Stimulated activated CD4-positive, alpha-beta T cell treated with anti-CD3 and anti-CD28 coated beads, Interleukin-2, amount 100 ng/mL, for 4 hours (primary cell): ENCODE results near the gene RHCG.

Source experiments
- DNase-seq: peaks from one replicate; pipeline ENCODE4 v3.0.0-alpha.2; 2020; ENCODE audit warnings: low read depth

The RHCG gene

GRCh38 chr15:89496155-89497098 lies at the start of gene RHCG:
Gene RHCG (minus strand): TSS chr15:89496583. CDS start chr15:89496544, 39 bp downstream.
- no peak for DNase-seq

- no peak for DNase-seq
Measured at GRCh38 chr15:89543389-89543788, 47.0 kb upstream of the RHCG start.

GRCh38 chr15:89542369-89542768 lies 46.0 kb upstream of the RHCG start:
- DNase-seq = no peak

- DNase-seq = no peak
Measured at GRCh38 chr15:89539027-89539426, 42.6 kb upstream of the RHCG start.

GRCh38 chr15:89533861-89534544 lies 37.6 kb upstream of the RHCG start:
- no peak for DNase-seq

GRCh38 chr15:89531796-89532537 lies 35.6 kb upstream of the RHCG start:
- DNase-seq = no peak

- DNase-seq = no peak
Measured at GRCh38 chr15:89530976-89531375, 34.6 kb upstream of the RHCG start.

- no peak for DNase-seq
Measured at GRCh38 chr15:89528757-89529352, 32.5 kb upstream of the RHCG start.

GRCh38 chr15:89526601-89527441 lies 30.4 kb upstream of the RHCG start:
- DNase-seq = no peak

- no peak for DNase-seq
Measured at GRCh38 chr15:89526181-89526580, 29.8 kb upstream of the RHCG start.

- DNase-seq = no peak
Measured at GRCh38 chr15:89524184-89524583, 27.8 kb upstream of the RHCG start.

- DNase-seq = no peak
Measured at GRCh38 chr15:89523101-89523500, 26.7 kb upstream of the RHCG start.

GRCh38 chr15:89521605-89522004 lies 25.2 kb upstream of the RHCG start:
- no peak for DNase-seq

GRCh38 chr15:89515477-89515876 lies 19.1 kb upstream of the RHCG start:
- DNase-seq = no peak

GRCh38 chr15:89514596-89515406 lies 18.4 kb upstream of the RHCG start:
- no peak for DNase-seq

GRCh38 chr15:89514186-89514585 lies 17.8 kb upstream of the RHCG start:
- DNase-seq = no peak

- no peak for DNase-seq
Measured at GRCh38 chr15:89513284-89513683, 16.9 kb upstream of the RHCG start.

- DNase-seq = no peak
Measured at GRCh38 chr15:89512631-89513030, 16.2 kb upstream of the RHCG start.

GRCh38 chr15:89506026-89506686 lies 9.8 kb upstream of the RHCG start:
- DNase-seq = no peak

- no peak for DNase-seq
Measured at GRCh38 chr15:89504166-89504565, 7.8 kb upstream of the RHCG start.
